ENCODE measurements around the gene MYEOV. TPM values are rescaled to one million over a fixed set of nuclear protein-coding genes. Genes with fewer than 3 reads are reported as not detected.

Gene MYEOV
- polyA plus RNA-seq, 1 donor from 2014 or later: 1.4 TPM

DNA sequence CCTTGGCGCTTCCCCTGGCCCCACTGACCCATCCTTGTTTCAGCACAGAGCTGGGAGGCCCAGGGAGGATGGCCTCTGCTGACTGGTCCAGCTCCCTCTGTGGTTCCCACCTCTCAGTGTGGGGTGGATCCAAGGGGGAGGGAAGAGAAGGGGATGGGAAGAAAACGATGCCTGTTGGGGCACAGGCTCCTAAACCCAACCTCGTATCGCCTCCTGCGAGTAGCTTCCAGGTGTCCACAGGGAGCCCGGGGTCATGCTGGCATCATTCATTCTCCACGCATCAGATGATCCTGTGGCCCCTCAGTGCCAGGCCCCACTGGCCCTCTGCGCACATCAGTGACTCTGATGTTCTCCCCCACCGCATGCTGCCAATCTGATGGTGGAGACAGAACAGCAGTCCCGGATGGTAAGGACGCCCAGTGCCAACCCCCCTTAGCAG, 5.1 kb downstream of the MYEOV start:
- H3K4me1 Mint-ChIP-seq: peaks cover 13 to 47% (median 43%) of the 10 kb centered on the region in 3 donors
- H3K27me3 Mint-ChIP-seq: no peaks in the 10 kb centered on the region

DNA sequence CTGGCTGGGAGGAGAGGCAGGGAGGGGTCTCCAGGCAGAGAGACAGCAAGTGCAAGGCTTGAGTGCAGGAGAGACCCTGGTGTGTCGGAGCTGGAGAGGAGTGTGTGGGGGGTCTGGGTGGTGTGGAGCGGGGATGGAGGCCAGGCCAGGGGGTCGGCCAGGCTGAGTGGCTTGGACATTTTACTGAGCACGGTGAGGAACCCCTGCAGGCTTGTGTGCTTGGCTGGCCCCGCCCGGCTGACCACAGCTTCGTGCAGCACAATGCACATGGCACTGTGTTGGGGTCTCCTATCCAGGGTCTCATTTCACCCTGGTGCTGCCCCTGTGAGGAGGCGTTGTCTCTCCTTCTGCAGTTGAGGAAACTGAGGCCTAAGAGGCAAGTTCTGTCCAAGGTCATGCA, 5.6 kb downstream of the MYEOV start:
- Mint-ChIP-seq H3K36me3 (no peaks in the 10 kb centered on the region), H3K9me3 (no peaks in the 10 kb centered on the region), H3K27me3 (no peaks in the 10 kb centered on the region), H3K4me3 (no peak overlapping the region), H3K27ac (peak overlapping the region in 2 of 3 donors; percentile 17 to 97), H3K4me1 (peaks cover 13 to 43% (median 38%) of the 10 kb centered on the region in 3 donors)

More for the DNA sequence above, 5.1 kb downstream of the MYEOV start:
- Mint-ChIP-seq H3K9me3 (no peaks in the 10 kb centered on the region), H3K4me3 (peak overlapping the region in 2 of 4 donors; percentile 83 to 94), H3K36me3 (no peaks in the 10 kb centered on the region), H3K27ac (peak overlapping the region in 2 of 3 donors; percentile 84 to 97)

DNA sequence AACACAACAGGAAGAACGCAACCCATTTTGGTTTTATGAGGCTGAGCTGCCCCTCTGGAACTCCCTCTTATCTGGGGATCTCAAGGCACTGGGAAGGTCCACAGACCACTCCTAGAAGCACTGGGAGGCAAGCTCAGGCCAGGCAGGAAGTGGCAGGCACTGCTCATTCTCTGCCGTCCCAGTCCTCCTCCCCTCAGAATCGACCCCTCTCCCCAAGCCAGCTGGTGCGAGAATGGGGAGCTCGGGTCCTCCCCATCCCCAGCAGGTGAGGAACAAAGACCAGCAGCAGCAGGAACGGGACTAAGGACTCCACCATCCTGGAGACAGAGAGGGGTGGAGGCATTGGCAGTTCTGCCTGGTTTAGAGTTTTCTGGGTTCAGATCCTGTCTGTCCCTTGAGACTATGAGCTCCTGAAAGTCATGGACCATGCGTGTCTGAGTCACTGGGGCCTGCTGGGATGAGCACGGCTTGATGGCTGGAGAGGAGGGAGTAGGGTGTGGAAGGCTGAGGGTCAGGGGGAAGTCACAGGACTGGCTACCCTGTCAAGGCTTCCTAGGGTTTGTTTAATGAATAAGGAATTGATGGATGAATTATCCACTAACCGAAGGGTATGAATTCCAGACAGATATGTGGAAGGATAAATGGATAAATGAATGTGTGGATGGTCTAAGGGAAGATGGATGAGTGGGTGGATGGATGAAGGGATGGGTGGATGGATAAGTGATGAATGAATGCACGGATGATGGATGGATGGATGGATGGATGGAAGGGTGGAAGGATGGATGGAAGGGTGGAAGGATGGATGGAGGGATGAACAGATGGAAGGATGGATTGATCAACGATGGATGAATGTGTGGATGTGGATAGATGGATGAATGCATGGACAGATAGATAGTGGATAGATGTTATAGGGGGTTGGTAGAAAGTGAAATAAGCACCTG, 6.4 kb downstream of the MYEOV start:
- peaks cover 13 to 39% (median 35%) of the 10 kb centered on the region in 3 donors for H3K4me1 Mint-ChIP-seq
- H3K36me3 Mint-ChIP-seq: no peaks in the 10 kb centered on the region
- H3K9me3 Mint-ChIP-seq: no peaks in the 10 kb centered on the region
- H3K4me3 Mint-ChIP-seq: peak overlapping the region in 1 of 4 donors; percentile 4
- H3K27me3 Mint-ChIP-seq: no peaks in the 10 kb centered on the region
- H3K27ac Mint-ChIP-seq: peak overlapping the region in 2 of 3 donors; percentile 17 to 73

DNA sequence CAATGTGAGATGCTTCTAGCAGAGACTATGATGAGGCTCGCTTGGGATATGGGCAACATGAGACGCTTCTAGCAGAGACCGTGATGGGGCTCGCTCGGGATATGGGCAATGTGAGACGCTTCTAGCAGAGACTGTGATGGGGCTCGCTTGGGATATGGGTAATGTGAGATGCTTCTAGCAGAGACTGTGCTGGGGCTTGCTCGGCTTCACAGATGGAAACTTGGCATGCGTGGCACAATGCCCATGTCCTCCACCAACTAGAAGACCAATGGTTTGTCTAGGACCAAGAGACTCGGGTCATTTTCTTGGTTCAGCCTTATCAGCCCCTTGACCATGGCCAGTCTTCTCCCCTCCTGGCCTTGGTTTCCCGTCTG, 7.1 kb downstream of the MYEOV start:
- peak overlapping the region in 1 of 4 donors; percentile 4 for H3K4me3 Mint-ChIP-seq

DNA sequence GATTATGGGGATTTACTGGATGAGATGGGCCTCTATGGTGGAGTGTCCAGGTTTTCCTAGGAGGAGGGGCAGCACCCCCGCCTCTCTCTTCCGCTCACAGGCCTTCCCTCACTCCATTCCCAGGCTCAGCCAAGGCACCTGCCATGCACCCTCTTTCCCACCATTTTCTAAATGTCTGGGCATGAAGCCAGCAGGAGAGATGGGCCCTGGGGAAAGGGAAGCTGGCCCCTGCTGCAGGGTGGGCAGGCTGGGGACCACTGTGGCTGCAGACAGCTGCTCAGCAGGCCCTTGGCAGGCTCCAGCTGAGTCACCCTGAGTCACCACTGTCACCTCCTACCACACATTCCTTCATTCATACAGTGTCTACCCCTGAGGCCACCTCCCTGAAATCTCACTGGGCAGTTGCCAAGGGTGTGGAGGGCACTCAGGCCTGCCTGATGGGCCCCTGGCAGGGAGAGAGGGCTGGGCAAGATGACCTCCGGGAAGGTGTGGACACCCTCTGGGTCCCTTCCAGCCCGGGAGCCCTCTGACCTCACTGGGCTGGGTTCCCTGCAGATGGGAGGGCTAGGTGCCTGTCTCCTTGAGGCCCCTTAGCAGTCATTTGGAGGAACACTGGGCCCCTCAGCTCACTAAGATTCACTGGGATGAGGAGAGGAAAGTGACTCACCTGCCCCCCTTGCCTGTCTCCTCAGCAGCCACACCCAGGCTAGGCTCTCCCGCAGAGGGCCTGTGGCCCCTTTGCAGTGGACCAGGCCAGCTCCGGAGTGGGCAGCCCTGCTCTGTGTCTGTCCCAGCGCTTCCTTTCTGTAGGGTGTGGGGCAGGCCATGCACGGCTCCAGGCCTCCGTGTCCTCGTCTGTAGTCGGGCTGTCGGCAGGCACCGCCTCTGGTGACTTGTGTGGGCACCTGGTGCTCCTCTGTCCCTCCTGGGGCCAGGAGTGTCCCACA, 7.8 kb downstream of the MYEOV start:
- Mint-ChIP-seq H3K4me3 (no peak overlapping the region), H3K36me3 (no peaks in the 10 kb centered on the region), H3K9me3 (no peaks in the 10 kb centered on the region), H3K27me3 (no peaks in the 10 kb centered on the region), H3K27ac (no peak overlapping the region), H3K4me1 (peaks cover 15 to 25% (median 24%) of the 10 kb centered on the region in 3 donors)

More for the DNA sequence above, 7.1 kb downstream of the MYEOV start:
- Mint-ChIP-seq H3K9me3 (no peaks in the 10 kb centered on the region), H3K27ac (peak overlapping the region in 1 of 3 donors; percentile 17), H3K36me3 (no peaks in the 10 kb centered on the region), H3K4me1 (peaks cover 13 to 32% (median 29%) of the 10 kb centered on the region in 3 donors), H3K27me3 (no peaks in the 10 kb centered on the region)

DNA sequence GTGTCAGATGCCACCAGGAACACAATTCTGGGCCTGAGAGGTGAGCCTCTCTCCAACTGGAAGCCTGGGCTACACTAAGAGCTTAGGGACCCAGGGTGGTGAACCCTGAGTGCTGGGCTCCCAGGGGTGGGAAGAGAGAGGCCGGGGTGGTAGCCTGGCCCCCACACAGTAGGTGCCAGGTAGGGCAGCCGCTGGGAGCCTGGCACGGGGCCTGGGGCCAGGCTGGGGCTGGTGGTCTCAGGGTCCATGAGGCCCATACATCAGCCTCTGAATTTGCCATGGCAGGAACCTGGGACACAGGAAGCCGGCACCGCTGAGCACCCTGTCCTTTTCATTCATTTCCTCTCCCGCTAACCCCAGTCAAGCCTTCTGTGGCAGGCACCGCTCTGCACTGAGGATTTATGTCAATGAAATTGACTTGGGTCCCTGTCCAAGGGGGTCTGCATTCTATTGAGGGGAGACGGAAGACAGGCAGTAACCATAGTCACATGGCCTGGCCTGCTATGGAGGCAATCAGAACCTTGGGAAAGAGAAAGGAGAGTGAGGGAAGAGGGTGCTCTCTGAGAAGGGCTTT, 8.6 kb downstream of the MYEOV start:
- Mint-ChIP-seq H3K4me1 (peaks cover 10 to 18% (median 17%) of the 10 kb centered on the region in 3 donors), H3K36me3 (no peaks in the 10 kb centered on the region), H3K27me3 (no peaks in the 10 kb centered on the region), H3K4me3 (no peak overlapping the region), H3K9me3 (no peaks in the 10 kb centered on the region), H3K27ac (no peak overlapping the region)

DNA sequence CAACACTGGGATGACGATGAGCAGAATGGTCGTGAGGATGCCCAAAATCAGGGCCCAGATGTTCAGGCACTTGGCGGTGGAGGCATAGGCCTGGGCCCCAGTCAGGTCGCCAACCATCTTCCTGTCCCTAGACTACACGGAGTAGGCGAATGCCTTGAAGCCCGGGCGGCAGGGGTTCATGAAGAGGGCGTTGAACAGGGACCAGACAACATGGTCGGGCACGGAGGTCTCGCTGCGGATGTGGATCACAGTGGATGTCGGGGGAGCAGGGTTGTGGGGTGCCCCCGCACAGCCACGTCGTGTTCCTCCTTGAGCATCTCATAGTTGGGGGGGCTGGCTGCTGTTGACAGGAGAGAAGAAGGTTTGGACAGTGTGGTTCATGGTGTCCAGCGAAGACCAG, 9.5 kb downstream of the MYEOV start:
- H3K4me1 Mint-ChIP-seq: peaks cover 9 to 10% (median 10%) of the 10 kb centered on the region in 3 donors
- no peak overlapping the region for H3K27ac Mint-ChIP-seq
- H3K27me3 Mint-ChIP-seq: no peaks in the 10 kb centered on the region

DNA sequence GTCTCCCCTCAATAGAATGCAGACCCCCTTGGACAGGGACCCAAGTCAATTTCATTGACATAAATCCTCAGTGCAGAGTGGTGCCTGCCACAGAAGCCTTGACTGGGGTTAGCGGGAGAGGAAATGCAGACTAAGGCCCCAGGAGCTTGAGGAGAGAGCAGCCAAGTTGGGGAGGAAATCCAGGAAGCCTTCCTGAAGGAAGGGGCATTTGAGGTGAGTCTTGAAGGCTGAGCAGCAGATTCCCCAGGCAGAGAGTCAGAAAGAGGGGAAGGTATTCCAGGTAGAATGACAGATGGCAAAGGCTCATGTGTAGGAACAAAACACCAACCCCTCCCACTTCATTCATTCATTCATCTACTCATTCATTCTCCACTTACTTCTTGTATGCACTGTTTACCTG, 10.3 kb downstream of the MYEOV start:
- H3K36me3 Mint-ChIP-seq: peaks cover 1% of the 10 kb centered on the region
- H3K4me3 Mint-ChIP-seq: no peak overlapping the region
- no peaks in the 10 kb centered on the region for H3K27me3 Mint-ChIP-seq
- peak overlapping the region in 1 of 3 donors; percentile 61 for H3K27ac Mint-ChIP-seq
- H3K4me1 Mint-ChIP-seq: peaks cover 2 to 11% (median 7%) of the 10 kb centered on the region in 3 donors
- no peaks in the 10 kb centered on the region for H3K9me3 Mint-ChIP-seq

More for the DNA sequence above, 9.5 kb downstream of the MYEOV start:
- Mint-ChIP-seq H3K9me3 (no peaks in the 10 kb centered on the region), H3K4me3 (no peak overlapping the region), H3K36me3 (peaks cover 1% of the 10 kb centered on the region)

DNA sequence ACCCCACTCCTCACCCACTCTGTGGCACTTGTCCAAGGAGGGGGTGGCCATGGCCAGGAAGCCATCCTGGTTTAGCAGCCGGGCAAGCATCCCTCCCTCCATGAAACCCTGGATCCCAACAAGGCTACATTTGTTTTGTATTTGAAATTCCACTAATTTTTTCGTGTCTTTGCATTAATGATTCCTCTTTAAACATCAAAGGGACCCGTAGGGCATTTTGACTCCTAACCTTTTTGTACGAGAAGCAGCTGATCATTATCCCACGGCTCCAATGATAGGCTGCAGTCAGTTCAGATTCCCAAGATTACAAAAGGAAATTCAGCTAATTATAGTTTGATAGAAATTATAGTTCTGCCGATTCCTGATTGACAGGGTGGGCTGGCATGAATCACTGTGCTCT, 10.7 kb downstream of the MYEOV start:
- Mint-ChIP-seq H3K4me3 (no peak overlapping the region), H3K4me1 (peaks cover 2 to 11% (median 6%) of the 10 kb centered on the region in 3 donors), H3K36me3 (peaks cover 1% of the 10 kb centered on the region), H3K9me3 (no peaks in the 10 kb centered on the region), H3K27ac (no peak overlapping the region), H3K27me3 (no peaks in the 10 kb centered on the region)

DNA sequence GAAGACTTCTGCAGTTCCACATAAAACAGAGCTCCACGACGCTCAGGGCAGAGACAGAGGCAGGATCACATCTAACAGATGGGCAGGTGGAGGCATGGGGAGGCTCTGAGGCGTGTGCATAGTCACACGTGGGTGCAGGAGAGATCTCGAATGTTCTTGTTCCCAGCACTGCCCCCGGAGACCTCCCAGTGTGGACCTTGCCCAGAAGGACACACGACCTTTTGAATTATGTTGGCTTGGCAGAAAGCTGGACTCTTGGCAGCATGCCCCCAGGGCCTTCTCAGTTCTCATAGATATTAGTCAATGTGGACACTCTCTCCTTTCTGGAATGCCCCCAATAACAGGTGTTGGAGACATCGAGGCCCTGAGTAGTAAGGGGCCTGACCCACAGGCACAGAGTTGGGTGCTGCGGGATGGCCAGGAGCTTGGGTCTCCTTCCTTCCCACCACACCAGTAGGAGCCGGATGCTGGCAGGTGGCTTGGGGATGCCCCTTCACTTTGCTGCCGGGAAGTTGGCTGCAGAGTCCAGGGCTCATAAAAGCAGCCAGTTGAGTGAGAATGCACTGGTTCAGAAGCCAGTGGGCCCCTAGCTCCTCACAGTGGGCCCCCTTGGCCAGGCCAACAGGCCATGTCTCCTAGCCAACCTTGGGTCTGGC, 12.1 kb downstream of the MYEOV start:
- Mint-ChIP-seq H3K27ac (no peak overlapping the region), H3K36me3 (peaks cover 1% of the 10 kb centered on the region), H3K9me3 (no peaks in the 10 kb centered on the region), H3K4me3 (no peak overlapping the region), H3K4me1 (peaks cover under 1 to 11% (median 3%) of the 10 kb centered on the region in 3 donors), H3K27me3 (no peaks in the 10 kb centered on the region)

DNA sequence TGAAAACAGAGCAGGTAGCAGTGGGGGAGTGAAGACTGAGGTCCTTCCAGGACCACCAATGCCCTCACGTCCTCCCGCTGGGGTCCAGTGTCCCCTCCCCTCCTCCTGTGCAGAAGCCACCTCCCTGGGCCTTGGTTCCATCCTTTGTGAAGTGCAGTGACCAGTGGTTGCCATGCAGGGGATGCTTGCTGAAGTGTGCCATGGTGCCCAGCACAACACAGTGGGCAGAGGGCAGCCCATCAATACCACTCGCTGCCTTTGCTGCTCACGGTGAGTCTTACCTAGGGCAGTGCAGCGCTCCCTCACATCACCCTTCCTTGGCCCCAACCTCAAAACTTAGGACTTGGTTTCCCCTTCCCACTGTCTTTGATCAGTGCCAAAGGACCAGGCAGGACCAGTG, 12.9 kb downstream of the MYEOV start:
- no peak overlapping the region for H3K4me3 Mint-ChIP-seq
- peak overlapping the region in 1 of 3 donors; percentile 45 for H3K27ac Mint-ChIP-seq
- peaks cover 1% of the 10 kb centered on the region for H3K36me3 Mint-ChIP-seq
- H3K27me3 Mint-ChIP-seq: no peaks in the 10 kb centered on the region
- no peaks in the 10 kb centered on the region for H3K9me3 Mint-ChIP-seq
- peaks cover 8 to 14% (median 9%) of the 10 kb centered on the region in 3 donors for H3K4me1 Mint-ChIP-seq

DNA sequence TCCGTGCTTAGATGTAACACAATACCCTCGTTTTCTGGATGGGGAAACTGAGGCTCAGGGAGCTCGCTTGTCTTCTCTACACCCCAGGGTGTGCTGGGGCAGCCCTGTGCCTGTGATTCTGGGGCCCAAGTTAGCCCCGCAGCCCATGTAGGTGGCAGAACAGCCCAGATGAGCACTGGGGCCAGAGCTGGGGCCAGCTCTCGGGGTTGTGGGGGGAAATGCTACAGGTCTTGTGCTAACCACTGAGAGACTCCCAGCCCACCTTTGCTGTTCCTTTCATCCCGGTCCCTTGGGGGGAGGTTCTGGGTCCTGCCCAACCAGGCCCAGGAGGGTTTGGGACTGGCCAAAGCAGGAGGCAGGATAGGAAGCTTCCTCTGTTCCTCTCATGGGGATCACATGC, 13.5 kb downstream of the MYEOV start:
- no peak overlapping the region for H3K27ac Mint-ChIP-seq
- peaks cover 13 to 20% (median 13%) of the 10 kb centered on the region in 3 donors for H3K4me1 Mint-ChIP-seq
- no peaks in the 10 kb centered on the region for H3K9me3 Mint-ChIP-seq
- H3K4me3 Mint-ChIP-seq: no peak overlapping the region
- no peaks in the 10 kb centered on the region for H3K27me3 Mint-ChIP-seq
- peaks cover 1% of the 10 kb centered on the region for H3K36me3 Mint-ChIP-seq

DNA sequence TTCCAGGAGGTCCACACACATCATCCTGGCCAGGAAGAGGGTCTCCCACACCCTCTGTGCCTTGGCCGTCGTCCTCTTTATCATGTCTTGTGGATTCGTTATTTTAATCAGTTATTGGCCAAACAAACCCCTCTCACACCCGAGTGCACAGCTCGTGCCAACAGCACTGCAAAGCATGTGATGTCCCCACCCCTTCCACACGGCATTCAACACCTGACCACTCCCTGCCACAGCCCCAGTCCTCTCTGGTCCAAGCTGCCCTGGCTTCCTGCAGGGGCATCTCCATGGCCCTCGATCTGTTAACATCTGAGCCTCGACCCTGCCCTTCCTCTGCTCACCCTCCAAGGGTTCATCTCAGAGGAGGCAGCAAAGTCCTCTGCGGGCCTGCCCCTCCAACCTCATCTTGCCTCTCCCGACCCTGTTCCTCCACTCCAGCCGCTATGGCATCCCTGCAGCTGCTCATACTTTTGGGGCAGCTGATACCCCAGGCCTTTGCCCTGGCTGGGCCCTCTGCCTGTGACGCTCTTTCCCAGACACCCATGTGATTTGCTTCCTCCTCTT, 14.0 kb downstream of the MYEOV start:
- H3K4me1 Mint-ChIP-seq: peaks cover 14 to 22% (median 15%) of the 10 kb centered on the region in 3 donors
- no peak overlapping the region for H3K4me3 Mint-ChIP-seq
- H3K9me3 Mint-ChIP-seq: no peaks in the 10 kb centered on the region
- H3K36me3 Mint-ChIP-seq: peaks cover 1% of the 10 kb centered on the region
- no peak overlapping the region for H3K27ac Mint-ChIP-seq
- no peaks in the 10 kb centered on the region for H3K27me3 Mint-ChIP-seq

DNA sequence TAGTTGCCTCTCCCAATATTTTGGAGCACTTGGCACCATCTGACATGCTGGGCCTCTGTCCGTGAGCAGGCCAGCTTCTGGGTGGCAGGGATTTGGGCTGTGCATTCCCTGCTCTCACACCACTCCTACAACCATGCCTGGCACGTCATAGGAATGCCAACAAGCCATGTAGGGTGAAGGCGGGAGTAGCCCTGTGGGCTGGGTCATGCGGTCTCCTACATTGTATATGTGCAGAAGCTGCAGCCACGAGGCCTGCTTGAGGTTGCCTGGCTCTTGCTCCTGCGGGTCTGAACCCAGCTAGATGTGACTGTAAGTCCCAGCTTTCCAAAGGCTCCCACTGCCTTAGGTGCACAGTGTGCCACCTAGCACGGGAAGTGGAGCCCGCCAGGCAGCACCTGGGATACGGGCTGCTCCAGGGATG, 14.5 kb downstream of the MYEOV start:
- H3K36me3 Mint-ChIP-seq: peaks cover 1% of the 10 kb centered on the region
- no peaks in the 10 kb centered on the region for H3K27me3 Mint-ChIP-seq
- H3K9me3 Mint-ChIP-seq: no peaks in the 10 kb centered on the region
- H3K27ac Mint-ChIP-seq: no peak overlapping the region
- H3K4me1 Mint-ChIP-seq: peaks cover 14 to 22% (median 15%) of the 10 kb centered on the region in 3 donors
- H3K4me3 Mint-ChIP-seq: no peak overlapping the region

Data from IgD-negative memory B cell (primary cell).